Naive thymus-derived CD4-positive, alpha-beta T cell (primary cell): ENCODE data around the gene DYNC1LI2. TPM values are rescaled to one million over a fixed set of nuclear protein-coding genes. Genes with fewer than 3 reads are reported as not detected.
"Not testable (repeated sequence)": the region's sequence is repeated elsewhere in the genome, so short reads cannot be mapped to it uniquely, and the experiment has no call there.

Experiments
- ATAC-seq: fragments of 150-1000 bp; cut with Tn5 transposase; 2 replicates; pipeline ENCODE4 v1.10.0; 2021; ENCODE audit warnings: mild to moderate bottlenecking, moderate library complexity
- CTCF ChIA-PET: fragments of 350-600 bp; sonication (Branson Sonifier 250); formaldehyde crosslinking; loops from one replicate; lab custom pipeline; 2021; ENCODE audit warnings: antibody characterized with exemption; lab: Charles Lee
- POLR2A ChIA-PET: fragments of 350-600 bp; sonication (Branson Sonifier 250); formaldehyde crosslinking; loops from one replicate; lab custom pipeline; 2021; ENCODE audit warnings: antibody characterized with exemption, inconsistent platforms; lab: Charles Lee
- DNase-seq, 9 donors: peaks; one replicate each; pipeline versions ENCODE4 v3.0.0 to v3.0.0-alpha.2; 2020 to 2022; ENCODE audit warnings: mixed read lengths in 1 of 9
- H3K27ac ChIP-seq: one replicate; pipeline ENCODE4 v1.7.0; 2013; ENCODE audit warnings: mild to moderate bottlenecking, low read depth, low read length, moderate library complexity
- H3K27me3 ChIP-seq, 2 donors: one replicate each; pipeline ENCODE4 v1.7.0; 2013; ENCODE audit warnings: low read length in 2 of 2, mild to moderate bottlenecking in 2 of 2, moderate library complexity in 2 of 2; ENCODE audit not compliant: control insufficient read depth in 2 of 2, insufficient read depth in 2 of 2
- H3K36me3 ChIP-seq, 3 experiments: 1 replicate in 2 of 3; 2 replicates in 1 of 3; pipeline ENCODE4 v1.7.0; 2013; ENCODE audit warnings: low read length in 3 of 3, mild to moderate bottlenecking in 3 of 3, moderate library complexity in 1 of 3; ENCODE audit not compliant: insufficient read depth in 3 of 3, control insufficient read depth in 2 of 3
- H3K4me1 ChIP-seq, 2 donors: one replicate each; pipeline ENCODE4 v1.7.0; 2013; ENCODE audit warnings: low read length in 2 of 2, mild to moderate bottlenecking in 2 of 2, moderate library complexity in 1 of 2; ENCODE audit not compliant: control insufficient read depth in 2 of 2, insufficient read depth in 2 of 2
- H3K4me3 ChIP-seq: 2 replicates; pipeline ENCODE4 v1.7.0; 2013; ENCODE audit warnings: mild to moderate bottlenecking, low read length
- H3K9me3 ChIP-seq, 3 experiments: 1 replicate in 2 of 3; 2 replicates in 1 of 3; pipeline ENCODE4 v1.7.0; 2013; ENCODE audit warnings: low read length in 3 of 3; ENCODE audit not compliant: control insufficient read depth in 2 of 3
- H3K27ac Mint-ChIP-seq, 9 donors: one replicate each; pipeline ENCODE4 v1.8.0; 2020 to 2022; ENCODE audit warnings: mixed read lengths in 9 of 9, mild to moderate bottlenecking in 8 of 9, moderate library complexity in 5 of 9, inconsistent platforms in 2 of 9
- H3K27me3 Mint-ChIP-seq, 5 donors: one replicate each; pipeline ENCODE4 v1.8.0; 2021 to 2022; ENCODE audit warnings: mixed read lengths in 5 of 5, mild to moderate bottlenecking in 1 of 5
- H3K36me3 Mint-ChIP-seq, 5 donors: one replicate each; pipeline ENCODE4 v1.8.0; 2020 to 2022; ENCODE audit warnings: mixed read lengths in 5 of 5, mild to moderate bottlenecking in 3 of 5, inconsistent platforms in 1 of 5
- H3K4me1 Mint-ChIP-seq, 7 donors: one replicate each; pipeline ENCODE4 v1.8.0; 2020 to 2022; ENCODE audit warnings: mixed read lengths in 7 of 7, mild to moderate bottlenecking in 3 of 7, inconsistent platforms in 1 of 7
- H3K4me3 Mint-ChIP-seq, 10 donors: one replicate each; pipeline ENCODE4 v1.8.0; 2020 to 2022; ENCODE audit warnings: mild to moderate bottlenecking in 10 of 10, mixed read lengths in 10 of 10, moderate library complexity in 6 of 10, inconsistent platforms in 2 of 10
- H3K9me3 Mint-ChIP-seq, 11 donors: one replicate each; pipeline ENCODE4 v1.8.0; 2020 to 2022; ENCODE audit warnings: mixed read lengths in 11 of 11, mild to moderate bottlenecking in 4 of 11, inconsistent platforms in 1 of 11, moderate library complexity in 1 of 11
- intact Hi-C, 2 donors: fragments of 100-400 bp; cut with micrococcal nuclease; formaldehyde crosslinking; loops; one replicate each; pipeline ENCODE4 v1.15.1; 2023
- polyA plus RNA-seq, 2 donors: library from polyadenylated mRNA; unstranded; fragments of 300-500 nt; fragmentation: Illumina TruSeq; gene quantifications; one replicate each; pipeline ENCODE4 v1.2.3, GENCODE V29; 2021
- total RNA-seq, 6 experiments: library from RNA in 5 of 6; stranded (reverse) in 5 of 6; gene quantifications; 1 replicate in 5 of 6; 2 replicates in 1 of 6; pipeline ENCODE4 v1.2.3 and lab custom pipeline; 2021 to 2026

Gene DYNC1LI2
- total and polyA plus RNA-seq, 7 experiments from 2014 or later, result 23.2 to 85.7 (median 77.5) TPM

GRCh38 chr16:66685501-66686115, 65.8 kb downstream of the DYNC1LI2 start:
- H3K27ac ChIP-seq, ATAC-seq, H3K4me1 Mint-ChIP-seq, intact Hi-C loops, H3K36me3 Mint-ChIP-seq, H3K4me3 ChIP-seq, H3K36me3 ChIP-seq, H3K9me3 ChIP-seq, H3K27me3 Mint-ChIP-seq, H3K9me3 Mint-ChIP-seq, H3K4me3 Mint-ChIP-seq, H3K27ac Mint-ChIP-seq, H3K4me1 ChIP-seq, H3K27me3 ChIP-seq, DNase-seq: not testable (repeated sequence)
- POLR2A ChIA-PET, result interaction anchor here (1.1 kb wide), 1 partner anchor 10 kb away, joined by 3 read pairs; no protein-coding TSS in a partner anchor
- CTCF ChIA-PET, result interaction anchor here (0.7 kb wide), 1 partner anchor 521 kb away, joined by 3 read pairs; no protein-coding TSS in a partner anchor

GRCh38 chr16:66682271-66682670, 69.1 kb downstream of the DYNC1LI2 start:
- Histone ChIP-seq H3K9me3 (no peaks in the 10 kb centered on the region), H3K36me3 (no peaks in the 10 kb centered on the region), H3K4me3 (no peak overlapping the region), H3K4me1 (no peaks in the 10 kb centered on the region), H3K27me3 (no peaks in the 10 kb centered on the region), H3K27ac (no peak overlapping the region)
- no peaks in the 10 kb centered on the region for H3K36me3 Mint-ChIP-seq
- CTCF ChIA-PET, result no interaction called here
- DNase-seq (no peak), ATAC-seq (no peak)
- no peak overlapping the region for H3K27ac Mint-ChIP-seq
- intact Hi-C loops, result no loop called here
- H3K9me3 Mint-ChIP-seq, result no peaks in the 10 kb centered on the region
- POLR2A ChIA-PET, result no interaction called here
- peaks cover 0 to 2% (median 0%) of the 10 kb centered on the region in 5 donors for H3K27me3 Mint-ChIP-seq
- H3K4me3 Mint-ChIP-seq, result no peak overlapping the region
- H3K4me1 Mint-ChIP-seq, result no peaks in the 10 kb centered on the region

- Histone ChIP-seq H3K36me3 (no peaks in the 10 kb centered on the region), H3K4me3 (no peak overlapping the region), H3K9me3 (no peaks in the 10 kb centered on the region), H3K27me3 (no peaks in the 10 kb centered on the region), H3K27ac (no peak overlapping the region), H3K4me1 (no peaks in the 10 kb centered on the region)
- Mint-ChIP-seq H3K36me3 (no peaks in the 10 kb centered on the region), H3K4me3 (no peak overlapping the region), H3K9me3 (no peaks in the 10 kb centered on the region), H3K27me3 (no peaks in the 10 kb centered on the region), H3K4me1 (no peaks in the 10 kb centered on the region), H3K27ac (no peak overlapping the region)
- CTCF ChIA-PET, result no interaction called here
- POLR2A ChIA-PET, result no interaction called here
- no peak for ATAC-seq
- intact Hi-C loops, result no loop called here
- DNase-seq, result no peak
Observed at GRCh38 chr16:66681676-66682075, 69.7 kb downstream of the DYNC1LI2 start.

GRCh38 chr16:66678337-66678736, 73.1 kb downstream of the DYNC1LI2 start:
- Histone ChIP-seq H3K9me3 (no peaks in the 10 kb centered on the region), H3K36me3 (no peaks in the 10 kb centered on the region), H3K27me3 (no peaks in the 10 kb centered on the region), H3K27ac (no peak overlapping the region), H3K4me3 (no peak overlapping the region), H3K4me1 (no peaks in the 10 kb centered on the region)
- no peaks in the 10 kb centered on the region for H3K36me3 Mint-ChIP-seq
- no peaks in the 10 kb centered on the region for H3K9me3 Mint-ChIP-seq
- H3K27ac Mint-ChIP-seq, result no peak overlapping the region
- no peaks in the 10 kb centered on the region for H3K27me3 Mint-ChIP-seq
- CTCF ChIA-PET, result no interaction called here
- no peaks in the 10 kb centered on the region for H3K4me1 Mint-ChIP-seq
- no peak overlapping the region for H3K4me3 Mint-ChIP-seq
- ATAC-seq, result no peak
- no peak for DNase-seq
- intact Hi-C loops, result no loop called here
- POLR2A ChIA-PET, result no interaction called here

GRCh38 chr16:66677836-66678235, 73.6 kb downstream of the DYNC1LI2 start:
- Mint-ChIP-seq H3K4me3 (no peak overlapping the region), H3K36me3 (no peaks in the 10 kb centered on the region), H3K9me3 (no peaks in the 10 kb centered on the region), H3K27ac (no peak overlapping the region), H3K27me3 (no peaks in the 10 kb centered on the region), H3K4me1 (no peaks in the 10 kb centered on the region)
- intact Hi-C loops, result no loop called here
- ATAC-seq (no peak), DNase-seq (no peak)
- Histone ChIP-seq H3K4me1 (no peaks in the 10 kb centered on the region), H3K27ac (no peak overlapping the region), H3K36me3 (no peaks in the 10 kb centered on the region), H3K4me3 (no peak overlapping the region), H3K9me3 (no peaks in the 10 kb centered on the region), H3K27me3 (no peaks in the 10 kb centered on the region)
- CTCF ChIA-PET, result interaction anchor here (0.6 kb wide), 2 partner anchors 25 to 101 kb away, joined by 3 read pairs; no protein-coding TSS in a partner anchor
- POLR2A ChIA-PET, result no interaction called here

- ATAC-seq (no peak), DNase-seq (no peak)
- POLR2A ChIA-PET, result no interaction called here
- Histone ChIP-seq H3K4me3 (no peak overlapping the region), H3K27me3 (no peaks in the 10 kb centered on the region), H3K4me1 (no peaks in the 10 kb centered on the region), H3K36me3 (no peaks in the 10 kb centered on the region), H3K27ac (no peak overlapping the region), H3K9me3 (no peaks in the 10 kb centered on the region)
- CTCF ChIA-PET, result interaction anchor here (0.6 kb wide), 1 partner anchor 102 kb away, joined by 3 read pairs; no protein-coding TSS in a partner anchor
- Mint-ChIP-seq H3K27me3 (no peaks in the 10 kb centered on the region), H3K9me3 (no peaks in the 10 kb centered on the region), H3K36me3 (no peaks in the 10 kb centered on the region), H3K4me1 (no peaks in the 10 kb centered on the region), H3K27ac (peak overlapping the region in 1 of 9 donors; percentile 76), H3K4me3 (no peak overlapping the region)
- intact Hi-C loops, result no loop called here
Observed at GRCh38 chr16:66677179-66677578, 74.2 kb downstream of the DYNC1LI2 start.

GRCh38 chr16:66676599-66676998, 74.8 kb downstream of the DYNC1LI2 start:
- Histone ChIP-seq H3K4me1 (no peaks in the 10 kb centered on the region), H3K27me3 (no peaks in the 10 kb centered on the region), H3K27ac (no peak overlapping the region), H3K36me3 (no peaks in the 10 kb centered on the region), H3K9me3 (no peaks in the 10 kb centered on the region), H3K4me3 (no peak overlapping the region)
- Mint-ChIP-seq H3K36me3 (no peaks in the 10 kb centered on the region), H3K4me1 (no peaks in the 10 kb centered on the region), H3K4me3 (no peak overlapping the region), H3K27ac (no peak overlapping the region), H3K27me3 (no peaks in the 10 kb centered on the region), H3K9me3 (no peaks in the 10 kb centered on the region)
- intact Hi-C loops, result no loop called here
- POLR2A ChIA-PET, result no interaction called here
- no peak for DNase-seq
- CTCF ChIA-PET, result no interaction called here
- ATAC-seq, result no peak
